Dermis microvascular lymphatic vessel endothelial cell (primary cell): ENCODE measurements around the gene GATA6. TPM values are rescaled to one million over a fixed set of nuclear protein-coding genes. Genes with fewer than 3 reads are reported as not detected.

Source experiments
- DNase-seq, 2 donors: peaks; one replicate each; pipeline versions ENCODE4 v3.0.0 to v3.0.0-alpha.2; 2010; ENCODE audit warnings: low read depth in 2 of 2
- total RNA-seq: library from RNA; depleted of rRNA; stranded (reverse); fragments of >200 nt; gene quantifications from 2 replicates; pipeline ENCODE4 v1.2.1, GENCODE V29; 2014

GATA6 gene
- 0.13 and 0.51 TPM in 2 replicates for total RNA-seq

DNA sequence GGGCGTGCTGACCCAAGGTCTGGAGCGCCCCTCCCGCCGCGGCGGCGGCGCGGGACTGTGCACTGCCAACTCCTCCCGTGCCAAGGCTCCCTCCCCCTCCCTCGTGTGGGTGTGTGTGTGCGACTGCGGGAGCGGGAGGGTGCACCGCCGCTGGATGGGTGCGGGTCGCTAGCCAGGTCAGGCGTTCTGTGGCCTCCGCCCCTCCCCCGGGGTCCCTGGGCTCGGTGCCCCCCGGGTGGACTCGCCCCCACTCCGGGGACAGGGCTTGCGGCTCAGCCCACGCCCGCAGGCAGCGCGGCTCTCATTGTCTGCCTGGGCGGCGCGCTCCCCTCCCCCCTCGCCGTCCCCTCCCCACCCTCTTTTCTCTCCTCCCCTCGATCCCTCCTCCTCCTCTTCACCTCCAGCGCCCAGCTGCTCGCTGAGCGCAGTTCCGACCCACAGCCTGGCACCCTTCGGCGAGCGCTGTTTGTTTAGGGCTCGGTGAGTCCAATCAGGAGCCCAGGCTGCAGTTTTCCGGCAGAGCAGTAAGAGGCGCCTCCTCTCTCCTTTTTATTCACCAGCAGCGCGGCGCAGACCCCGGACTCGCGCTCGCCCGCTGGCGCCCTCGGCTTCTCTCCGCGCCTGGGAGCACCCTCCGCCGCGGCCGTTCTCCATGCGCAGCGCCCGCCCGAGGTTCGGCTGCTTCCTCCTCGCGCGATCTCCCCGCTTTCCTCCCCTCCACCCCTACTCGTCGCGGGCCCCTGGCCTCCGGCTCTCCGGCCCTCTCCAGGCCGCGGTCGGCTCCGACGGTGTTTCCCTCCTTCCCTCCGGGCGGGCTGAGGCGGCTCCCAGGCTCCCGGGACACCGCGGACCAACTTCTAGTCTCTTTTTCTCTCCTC, at the start of gene GATA6:
TSS of gene GATA6 (plus strand) at position 579 of the 878 bp plus-strand sequence. CDS start 1,556 bp downstream, outside the sequence.
- peak; percentile 46 to 85 for DNase-seq

DNA sequence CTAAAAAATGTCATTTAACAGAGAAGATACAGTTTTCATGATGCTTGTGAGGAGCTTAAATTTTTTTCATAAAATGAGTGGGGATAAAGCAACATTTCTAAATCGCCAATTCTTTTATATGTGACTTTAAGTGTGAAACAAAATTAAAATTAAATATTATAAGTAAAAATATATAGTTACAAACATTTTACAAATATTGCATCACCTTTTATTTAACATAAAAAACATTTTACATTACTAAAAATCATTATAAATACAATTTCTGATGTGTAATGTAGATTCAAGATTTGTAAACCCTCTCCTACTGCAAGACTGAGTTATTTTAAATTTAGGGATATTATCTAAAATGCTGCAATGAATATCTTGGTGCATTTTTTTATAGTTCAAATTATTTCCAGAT, 44.4 kb upstream of the GATA6 start:
- DNase-seq = no peak

DNA sequence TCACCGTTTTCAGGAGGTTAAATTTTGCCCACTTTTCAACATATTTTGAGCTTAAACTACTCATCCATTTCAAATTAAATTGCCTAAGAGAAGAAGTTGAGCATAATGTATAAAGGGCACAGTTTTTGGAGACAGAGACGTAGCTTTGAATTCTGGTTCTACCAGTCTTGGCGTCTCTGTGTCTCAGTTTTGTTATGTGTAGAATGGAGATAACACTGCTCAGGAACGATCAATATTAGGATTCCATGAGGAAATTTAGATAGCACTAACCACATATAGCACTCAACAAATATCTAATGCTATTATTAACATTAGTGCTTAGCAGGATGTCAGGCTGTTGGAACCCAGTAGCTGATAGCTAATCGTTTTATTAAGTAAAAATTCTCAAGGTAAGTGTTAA, 40.4 kb upstream of the GATA6 start:
- no peak for DNase-seq

DNA sequence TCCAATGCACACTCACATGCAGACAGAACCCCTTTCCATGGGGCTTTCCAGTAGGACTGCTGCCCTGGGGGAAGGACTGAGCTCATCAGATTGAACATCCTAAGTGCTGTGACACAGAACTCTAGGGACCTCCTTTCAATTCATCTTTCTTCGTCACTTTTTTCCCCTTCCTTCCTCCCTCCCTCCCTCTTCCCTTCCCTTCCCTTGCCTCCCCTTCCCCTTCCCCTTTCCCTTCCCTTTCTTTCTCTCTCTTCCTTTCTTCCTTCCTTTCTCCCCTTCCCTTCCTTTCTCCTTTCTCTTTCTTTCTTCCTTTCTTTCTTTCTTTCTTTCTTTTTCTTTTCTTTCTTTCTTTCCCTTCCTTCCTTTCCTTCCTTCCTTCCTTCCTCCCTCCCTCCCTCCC, 39.6 kb upstream of the GATA6 start:
- no peak for DNase-seq

DNA sequence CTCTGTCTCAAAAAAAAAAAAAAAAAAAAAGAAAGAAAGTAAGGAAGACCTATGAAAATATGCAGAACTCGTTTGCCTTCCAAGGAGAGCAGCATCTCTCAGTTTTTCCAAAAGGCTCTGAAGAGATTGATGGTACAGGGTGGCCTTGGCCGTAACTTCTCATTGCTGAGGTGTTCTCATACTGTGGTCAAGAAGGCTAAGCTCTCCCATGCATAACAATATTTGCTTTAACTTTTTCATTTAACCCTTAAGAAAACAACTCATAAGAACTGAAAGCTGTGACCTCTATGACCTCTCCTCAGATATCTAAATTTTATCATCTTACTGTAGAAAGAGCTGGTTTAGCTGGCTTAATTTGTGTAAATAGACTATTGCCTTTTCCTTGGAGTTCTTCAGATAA, 37.1 kb upstream of the GATA6 start:
- DNase-seq = no peak

DNA sequence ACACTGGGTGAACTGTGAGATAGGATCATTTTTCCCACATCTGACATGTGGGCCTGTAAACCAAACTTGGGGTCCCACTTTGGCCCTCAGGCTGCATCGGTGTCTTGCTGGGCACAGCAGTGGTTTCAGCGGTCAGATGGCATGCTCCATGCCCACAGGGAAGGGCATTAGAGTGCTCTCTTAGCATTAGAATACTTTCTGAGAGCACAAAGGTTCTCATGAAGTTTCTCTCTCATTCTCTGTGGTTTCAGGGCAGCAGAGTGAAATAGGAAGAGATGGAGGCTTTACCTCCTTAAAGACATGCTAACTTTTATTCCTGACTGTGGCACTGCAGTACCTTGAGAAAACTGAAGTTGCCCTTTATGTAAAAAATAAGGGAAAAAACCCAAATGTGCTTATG, 36.6 kb upstream of the GATA6 start:
- DNase-seq = no peak

DNA sequence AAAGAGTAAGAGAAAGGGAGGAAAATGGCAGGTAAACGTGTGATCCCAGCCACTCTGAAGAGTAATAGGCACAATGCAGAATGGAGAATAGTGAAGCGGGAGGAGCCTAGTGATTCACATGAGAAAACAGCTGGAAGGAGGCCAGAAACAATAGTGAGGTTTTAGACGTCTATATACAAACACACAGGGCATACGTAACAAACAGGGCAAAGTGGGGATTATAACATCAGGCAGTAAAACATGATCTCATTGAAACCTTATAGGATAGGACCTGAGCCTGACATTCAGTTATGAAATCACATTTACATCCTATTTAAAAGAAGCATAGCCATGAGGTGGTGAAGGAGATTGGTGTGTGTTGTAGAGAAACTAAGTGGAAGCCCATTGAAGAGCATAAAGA, 33.0 kb upstream of the GATA6 start:
- DNase-seq = peak in 1 of 2 donors; percentile 52

DNA sequence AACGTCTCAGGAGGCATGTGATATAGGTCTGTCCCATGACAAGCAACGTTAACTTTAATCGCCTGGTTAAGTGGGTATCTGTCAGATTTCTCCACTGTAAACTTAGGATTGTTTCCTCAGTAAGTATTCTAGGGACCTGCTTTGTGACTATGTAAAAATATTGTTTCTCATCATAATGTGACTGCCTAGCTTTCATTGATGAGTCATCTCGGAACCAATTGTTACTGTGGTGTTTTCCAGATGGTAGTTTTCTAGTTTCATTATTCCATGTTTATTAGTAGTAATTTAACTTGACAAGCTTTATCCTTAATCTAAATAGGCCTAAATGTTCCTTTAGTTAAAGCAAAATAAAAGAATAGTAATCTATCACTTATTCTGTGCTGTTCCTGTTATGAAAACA, 28.2 kb upstream of the GATA6 start:
- no peak for DNase-seq

DNA sequence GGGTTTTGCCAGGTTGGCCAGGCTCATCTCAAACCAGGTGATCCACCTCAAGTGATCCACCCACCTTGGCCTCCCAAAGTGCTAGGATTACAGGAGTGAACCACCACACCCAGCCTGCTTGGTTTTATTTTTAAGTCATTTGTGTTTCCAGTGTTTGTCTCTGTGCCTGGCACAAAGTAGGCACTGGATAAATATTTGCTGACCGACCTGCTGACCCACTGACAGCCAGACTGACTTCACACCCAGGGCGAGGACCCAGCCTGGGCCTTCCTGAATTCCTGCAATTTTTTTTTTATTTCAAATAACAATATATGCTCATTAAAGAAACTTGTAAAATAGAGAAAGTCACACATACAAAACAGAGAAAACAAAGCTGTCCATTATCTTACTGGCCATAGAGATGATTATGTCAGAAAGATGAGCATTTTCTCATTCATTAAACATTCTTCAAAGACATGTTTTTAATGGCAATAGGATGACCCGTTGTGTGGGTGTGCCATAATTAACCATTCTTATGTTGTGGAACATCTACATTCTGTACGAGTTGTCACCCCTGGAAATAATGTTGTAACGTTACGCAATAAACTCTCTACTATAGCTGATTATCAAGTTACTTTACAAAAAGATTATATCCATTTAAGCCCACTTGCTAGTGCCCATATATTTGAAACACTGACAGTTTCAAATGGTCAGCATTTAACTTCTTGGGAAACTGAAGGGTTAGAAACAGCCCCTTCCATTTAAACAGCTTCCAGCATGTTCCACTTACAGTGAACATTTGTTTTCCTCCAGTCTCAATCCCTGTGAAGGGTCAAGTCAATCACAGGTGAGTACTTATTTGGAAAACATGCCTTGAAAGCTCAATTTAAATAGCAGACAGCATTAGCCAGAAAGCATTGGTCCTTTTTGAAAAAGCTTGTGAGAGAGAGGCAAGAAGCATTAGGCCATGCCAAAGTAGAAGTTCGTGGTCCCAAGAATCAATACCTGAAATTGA, 25.7 kb upstream of the GATA6 start:
- no peak for DNase-seq

DNA sequence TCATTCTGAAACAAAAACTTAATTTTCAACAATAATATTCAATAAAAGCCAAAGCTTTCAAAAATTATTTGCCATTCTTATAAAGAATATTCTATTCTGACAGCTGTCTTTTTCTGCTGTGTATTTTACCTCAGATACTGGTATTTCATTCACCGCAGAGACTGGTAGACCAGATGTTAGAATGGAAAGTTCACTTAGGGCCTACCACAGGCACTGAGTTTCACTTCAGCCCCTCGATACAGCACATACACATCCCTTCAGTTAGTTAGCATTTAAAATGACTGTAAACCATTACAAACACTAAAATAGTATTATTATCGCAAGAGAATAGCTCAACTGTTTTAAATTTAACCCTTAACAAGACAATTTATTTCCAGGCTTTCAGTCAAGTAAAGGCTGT, 24.2 kb upstream of the GATA6 start:
- DNase-seq = no peak

DNA sequence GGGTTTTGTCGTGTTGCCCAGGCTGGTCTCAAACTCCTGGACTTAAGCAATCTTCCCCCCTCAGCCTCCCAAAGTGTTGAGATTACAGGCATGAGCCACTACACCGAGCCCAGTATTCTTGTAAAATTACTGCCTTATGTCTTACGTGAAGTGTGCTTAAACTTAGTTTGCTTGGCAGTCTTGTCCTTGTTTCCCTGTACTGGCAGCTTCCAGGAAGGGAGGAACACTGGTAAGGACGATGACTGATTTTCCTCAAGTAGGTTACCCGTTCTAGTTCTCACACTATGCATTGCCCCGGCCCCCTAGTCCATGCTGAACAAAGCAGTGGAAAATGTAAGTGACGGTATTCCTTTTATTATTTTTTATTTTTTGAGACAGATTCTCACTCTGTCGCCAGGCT, 19.7 kb upstream of the GATA6 start:
- DNase-seq = no peak

DNA sequence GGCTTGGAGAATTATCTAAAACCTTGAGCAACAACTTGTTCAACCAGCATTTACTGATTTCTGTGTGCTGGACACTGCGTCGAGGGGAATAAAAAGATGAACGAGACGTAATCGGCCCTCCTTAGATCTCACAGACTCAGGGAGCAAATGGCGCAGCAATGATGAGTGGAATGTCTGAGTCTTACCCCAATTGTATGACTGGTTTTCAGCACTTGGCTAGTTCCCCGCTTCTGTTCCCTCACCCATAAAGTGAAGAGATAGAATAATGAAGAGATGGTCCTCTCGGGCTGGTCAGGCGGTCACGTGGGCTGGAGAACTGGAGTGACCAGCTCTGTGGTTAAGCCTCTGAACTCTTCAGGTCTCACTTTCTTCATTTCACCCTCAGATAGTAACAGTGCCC, 17.3 kb upstream of the GATA6 start:
- no peak for DNase-seq

DNA sequence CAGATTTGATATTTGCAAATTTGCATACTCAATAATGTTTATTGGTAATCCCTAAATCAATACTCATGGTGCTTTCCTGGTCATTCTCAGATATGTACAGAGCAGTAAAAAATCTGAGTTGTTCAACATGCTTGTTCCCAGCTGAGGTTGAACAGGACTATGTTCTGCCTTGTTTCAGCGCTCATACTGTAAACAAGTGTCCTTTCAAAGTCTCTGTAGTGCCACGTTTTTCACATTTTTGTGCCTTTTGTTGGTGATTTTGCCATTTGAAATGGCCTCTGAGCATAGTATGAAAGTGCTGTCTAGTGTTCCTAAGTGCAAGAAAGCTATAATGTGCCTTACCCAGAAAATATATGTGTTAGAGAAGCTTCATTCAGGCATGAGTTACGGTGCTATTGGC, 16.0 kb upstream of the GATA6 start:
- DNase-seq = no peak

DNA sequence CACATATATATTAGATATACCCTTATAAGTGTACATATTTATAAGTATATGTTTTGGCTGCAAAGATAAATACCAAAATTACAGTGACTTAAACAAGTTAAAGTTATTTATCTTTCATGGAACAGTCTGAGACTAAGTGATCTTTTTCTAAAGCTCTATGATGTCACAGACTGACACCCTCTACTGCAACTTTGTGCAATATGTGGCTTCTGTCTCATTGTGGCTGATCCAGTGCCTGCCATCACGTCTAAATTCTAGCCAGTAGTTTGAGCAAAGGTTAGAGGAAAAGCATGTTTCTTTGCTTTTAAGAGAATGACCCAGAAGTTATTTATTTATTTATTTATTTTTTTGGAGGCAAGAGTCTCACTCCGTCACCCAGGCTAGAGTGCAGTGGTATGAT, 13.8 kb upstream of the GATA6 start:
- no peak for DNase-seq

DNA sequence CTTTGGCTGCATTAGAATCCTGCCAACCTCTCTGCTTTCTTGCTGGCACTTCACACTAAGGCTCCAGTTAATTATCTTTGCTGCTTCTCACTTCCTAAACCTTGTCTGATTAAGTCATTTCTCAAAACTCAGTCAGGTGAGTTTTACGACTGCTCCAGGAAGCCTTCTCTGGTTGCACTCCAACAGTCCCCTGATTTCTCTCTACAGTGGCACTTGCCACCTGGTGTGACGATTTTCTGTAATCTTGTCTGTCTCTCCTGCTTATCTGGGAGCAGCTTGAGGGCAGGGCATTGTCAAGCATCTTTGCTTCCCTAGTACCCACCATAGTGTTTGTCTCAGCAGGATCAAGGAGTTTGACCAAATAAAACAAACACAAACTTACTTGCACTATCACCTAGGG, 10.4 kb upstream of the GATA6 start:
- no peak for DNase-seq

DNA sequence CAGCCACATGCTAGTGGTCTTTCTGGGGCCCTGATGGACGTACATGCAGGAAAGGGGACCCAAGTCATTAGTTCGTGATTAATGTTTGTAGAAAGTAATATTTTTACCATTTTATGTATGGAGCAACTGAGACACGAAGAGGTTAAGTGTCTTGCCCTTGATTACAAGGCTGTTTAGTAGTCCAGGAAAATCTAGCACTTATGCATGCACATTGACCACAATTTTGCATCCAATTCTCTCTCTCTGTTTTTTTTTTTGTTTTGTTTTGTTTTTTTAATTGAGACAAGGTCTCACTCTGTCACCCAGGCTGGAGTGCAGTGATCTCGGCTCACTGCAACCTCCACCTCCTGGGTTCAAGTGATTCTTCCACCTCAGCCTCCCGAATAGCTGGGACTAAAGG, 8.3 kb upstream of the GATA6 start:
- DNase-seq = no peak

DNA sequence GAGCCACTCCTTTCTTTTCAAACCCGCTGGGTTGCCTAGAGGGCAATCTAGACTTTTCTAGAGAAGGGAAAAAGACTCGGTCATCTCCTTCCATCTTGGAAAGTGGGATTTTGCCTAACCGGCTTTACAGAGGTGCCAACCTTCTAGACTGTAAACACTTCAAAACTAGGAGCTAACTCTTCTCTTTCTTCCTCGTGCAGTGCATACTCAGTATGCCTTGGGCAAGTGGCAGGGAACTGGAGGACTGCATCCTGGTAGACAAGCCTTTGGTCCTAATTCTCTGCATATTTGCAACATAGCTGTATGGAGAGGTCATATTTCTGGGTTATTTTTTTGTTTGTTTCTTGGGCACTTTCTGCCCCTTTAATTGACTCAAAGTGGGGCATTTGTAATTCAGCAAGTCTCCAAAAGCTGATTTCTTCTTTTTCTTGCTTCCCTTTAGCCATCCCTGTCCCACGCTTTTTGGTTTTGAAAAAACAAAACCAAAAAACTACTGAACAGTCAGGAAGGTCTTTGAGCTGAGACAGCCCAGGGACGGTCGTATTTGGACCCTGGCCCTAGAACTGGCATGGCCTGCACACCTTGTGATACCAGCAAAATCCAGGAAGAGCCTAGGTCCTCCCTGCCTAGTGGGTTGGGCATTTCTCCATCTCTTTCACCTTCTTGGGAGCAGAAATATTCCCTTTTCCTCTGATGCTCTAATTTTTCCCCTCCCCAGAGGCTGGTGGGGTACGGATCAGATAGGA, 5.8 kb upstream of the GATA6 start:
- DNase-seq = no peak

DNA sequence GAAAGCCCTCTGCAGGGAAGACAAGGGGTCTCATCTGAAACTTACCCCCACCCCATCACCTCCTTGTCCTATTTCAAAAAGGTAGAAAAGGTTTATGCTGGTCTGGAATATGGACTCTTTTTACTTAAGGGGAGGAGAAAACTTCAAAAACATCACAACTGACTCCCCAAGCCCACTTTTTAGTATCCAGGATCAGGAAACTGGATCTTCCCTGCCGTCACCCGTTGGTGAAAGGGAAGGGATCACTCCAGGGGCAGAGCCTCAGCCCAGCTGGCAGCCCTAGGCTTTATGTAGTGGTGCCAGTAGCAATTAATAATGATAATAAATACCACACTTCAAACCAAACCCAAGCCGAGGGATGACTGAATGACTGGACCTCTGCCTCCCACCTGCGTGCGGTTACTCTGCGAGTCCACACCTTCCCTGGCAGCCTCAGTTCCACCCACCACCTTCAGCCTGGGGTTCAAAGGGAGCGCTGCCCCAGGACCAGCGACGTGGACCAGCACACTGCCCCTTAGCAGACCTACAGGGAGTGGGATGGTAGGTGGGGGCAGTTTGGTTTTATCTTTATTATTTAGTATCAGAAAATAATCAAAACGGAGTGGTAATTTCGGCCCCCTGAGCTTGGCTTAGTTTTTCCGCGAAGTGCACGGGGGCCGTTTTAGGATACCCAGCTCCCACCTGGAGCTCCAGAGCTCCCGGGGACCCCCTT, 4.9 kb upstream of the GATA6 start:
- no peak for DNase-seq

DNA sequence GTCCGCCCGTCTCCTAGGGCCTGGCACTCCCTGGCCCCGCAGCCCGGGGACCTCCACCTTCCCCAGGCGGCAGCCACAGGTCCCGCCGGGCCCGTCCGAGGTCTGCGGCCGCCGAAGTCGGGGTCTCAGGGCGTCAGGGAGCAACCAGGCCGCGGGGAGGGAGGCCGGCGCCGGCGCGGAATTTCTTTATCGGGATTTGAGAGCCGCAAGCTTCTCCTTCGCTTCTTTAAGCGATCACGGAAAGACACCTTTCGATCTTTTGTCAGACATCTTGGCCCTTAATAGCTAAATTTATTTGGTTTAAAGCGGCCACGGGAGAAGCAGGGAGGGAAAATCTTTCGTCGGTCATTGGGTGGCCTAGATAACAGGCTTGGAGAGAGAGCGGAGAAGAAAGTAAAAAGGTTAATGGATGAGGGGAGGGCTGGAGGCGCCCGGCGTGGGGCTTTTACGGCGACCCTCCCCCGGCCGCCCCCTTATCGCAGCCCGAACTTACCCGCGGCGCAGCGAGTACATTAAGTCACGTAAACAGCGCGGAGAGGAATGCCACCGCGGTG, 4.3 kb upstream of the GATA6 start:
- no peak for DNase-seq

DNA sequence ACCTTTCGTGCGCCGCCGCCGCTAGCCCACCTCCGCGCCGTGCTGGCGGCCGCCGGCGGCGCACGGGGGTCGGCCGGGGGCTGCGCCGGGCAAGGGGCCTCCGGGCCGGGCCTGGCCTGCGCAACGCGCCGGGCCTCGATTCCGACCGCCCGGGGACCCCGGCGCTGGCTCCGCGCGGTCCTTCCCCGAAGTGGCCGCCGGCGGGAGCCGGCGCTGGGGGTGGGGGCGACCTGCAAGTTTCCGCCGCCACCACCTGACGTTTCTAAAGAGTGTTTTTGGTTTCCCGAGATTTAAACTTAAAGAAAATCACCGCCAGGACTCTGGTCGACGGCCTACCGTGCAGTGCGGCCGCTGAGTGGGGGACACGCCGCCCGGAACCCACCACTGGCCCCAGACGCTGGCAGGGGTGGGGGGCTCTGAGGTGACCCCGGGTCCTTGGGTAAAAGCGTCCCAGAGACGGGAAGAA, 3.8 kb upstream of the GATA6 start:
- DNase-seq = no peak
